Vagina (tissue), 2 donors: ENCODE measurements around the gene ST6GALNAC4.

Source experiments
- POLR2A ChIP-seq, 2 donors: fragments of 450-650 bp; IDR thresholded peaks; one replicate each; pipeline ENCODE4 v1.6.1; 2017; ENCODE audit warnings: antibody characterized with exemption in 2 of 2, mild to moderate bottlenecking in 2 of 2, moderate library complexity in 2 of 2
- POLR2AphosphoS5 ChIP-seq, 2 donors: sonication (generic); formaldehyde crosslinking; IDR thresholded peaks; one replicate each; pipeline ENCODE4 v1.9.0; 2017; ENCODE audit warnings: antibody characterized with exemption in 2 of 2, mild to moderate bottlenecking in 2 of 2, low read depth in 1 of 2; ENCODE audit not compliant: insufficient read depth in 1 of 2
- TF ChIP-seq, protein P1 (sequence below), 3 experiments: fragments of 450-650 bp in 2 of 3; fragments of 200-600 bp in 1 of 3; sonication (generic) in 1 of 3; IDR thresholded peaks; one replicate each; pipeline ENCODE4 v1.5.1; 2017 to 2019; ENCODE audit warnings: antibody characterized with exemption in 3 of 3, mild to moderate bottlenecking in 2 of 3, moderate library complexity in 2 of 3

DNA sequence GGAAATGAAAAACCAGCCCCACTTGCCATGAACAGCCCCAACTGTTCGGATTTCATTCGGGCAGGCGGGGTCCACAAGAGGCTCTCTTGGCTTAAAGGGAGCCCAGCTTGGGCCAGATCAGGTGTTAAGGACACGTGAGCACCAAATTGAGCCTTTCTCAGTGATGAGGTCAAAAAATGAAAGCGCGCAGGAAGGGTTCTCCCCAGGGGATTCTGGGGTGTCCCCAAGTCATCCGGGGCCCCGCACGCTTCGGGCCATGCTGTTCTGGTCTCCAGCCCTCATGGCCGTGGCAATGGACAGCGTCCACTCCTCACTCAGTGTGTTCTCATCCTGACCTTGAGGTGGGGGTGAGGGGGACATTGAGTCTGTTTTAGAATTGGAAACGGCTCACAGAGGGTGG, 50.3 kb downstream of the ST6GALNAC4 start:
- TF ChIP-seq POLR2AphosphoS5 (IDR thresholded peaks at IDR 0.05; ENCODE audit: insufficient read depth in 1 of 2, low read depth in 1 of 2) (no peak), POLR2A (IDR thresholded peaks at IDR 0.05) (no peak)
- TF ChIP-seq, protein P1, sequence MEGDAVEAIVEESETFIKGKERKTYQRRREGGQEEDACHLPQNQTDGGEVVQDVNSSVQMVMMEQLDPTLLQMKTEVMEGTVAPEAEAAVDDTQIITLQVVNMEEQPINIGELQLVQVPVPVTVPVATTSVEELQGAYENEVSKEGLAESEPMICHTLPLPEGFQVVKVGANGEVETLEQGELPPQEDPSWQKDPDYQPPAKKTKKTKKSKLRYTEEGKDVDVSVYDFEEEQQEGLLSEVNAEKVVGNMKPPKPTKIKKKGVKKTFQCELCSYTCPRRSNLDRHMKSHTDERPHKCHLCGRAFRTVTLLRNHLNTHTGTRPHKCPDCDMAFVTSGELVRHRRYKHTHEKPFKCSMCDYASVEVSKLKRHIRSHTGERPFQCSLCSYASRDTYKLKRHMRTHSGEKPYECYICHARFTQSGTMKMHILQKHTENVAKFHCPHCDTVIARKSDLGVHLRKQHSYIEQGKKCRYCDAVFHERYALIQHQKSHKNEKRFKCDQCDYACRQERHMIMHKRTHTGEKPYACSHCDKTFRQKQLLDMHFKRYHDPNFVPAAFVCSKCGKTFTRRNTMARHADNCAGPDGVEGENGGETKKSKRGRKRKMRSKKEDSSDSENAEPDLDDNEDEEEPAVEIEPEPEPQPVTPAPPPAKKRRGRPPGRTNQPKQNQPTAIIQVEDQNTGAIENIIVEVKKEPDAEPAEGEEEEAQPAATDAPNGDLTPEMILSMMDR (IDR thresholded peaks at IDR 0.05) = no peak
